Endothelial cell of umbilical vein (primary cell): ENCODE measurements around the gene NELFA. TPM values are rescaled to one million over a fixed set of nuclear protein-coding genes. Genes with fewer than 3 reads are reported as not detected.

Experiments used
- BruUV-seq: library from RNA; stranded (reverse); fragments of 400-500 nt; replicated peaks from 2 replicates; lab custom pipeline; 2021; lab: Mats Ljungman, UMichigan
- CTCF ChIA-PET: fragments of 300-600, 350-600 bp; sonication (Branson Sonifier 250); formaldehyde crosslinking; loops from one replicate; lab custom pipeline; 2021; ENCODE audit warnings: antibody characterized with exemption, inconsistent platforms; lab: Charles Lee
- POLR2A ChIA-PET: fragments of 300-600, 350-600 bp; sonication (Branson Sonifier 250); formaldehyde crosslinking; loops from one replicate; lab custom pipeline; 2021; ENCODE audit warnings: antibody characterized with exemption, inconsistent platforms; lab: Charles Lee
- DNase-seq: peaks from one replicate; pipeline ENCODE4 v3.0.0-alpha.2; 2011; ENCODE audit warnings: low read depth, low spot score
- FAIRE-seq: peaks from 2 replicates; lab custom pipeline; 2011; peaks lifted over from hg19 to GRCh38; lab: Jason Lieb, UNC
- H2AFZ ChIP-seq: 2 replicates; pipeline ENCODE4 v1.6.0; 2012; ENCODE audit warnings: low read depth, low read length, control low read depth, inconsistent platforms
- H3K27ac ChIP-seq: 2 replicates; pipeline ENCODE4 v1.5.1; 2011; ENCODE audit warnings: low read depth, mild to moderate bottlenecking, control low read depth, low read length, moderate library complexity; ENCODE audit not compliant: insufficient read depth
- H3K27me3 ChIP-seq, 2 experiments: 2 replicates each; pipeline versions ENCODE4 v1.6.0 to v1.6.1; 2011; ENCODE audit warnings: low read length in 2 of 2, mixed read lengths in 1 of 2; ENCODE audit not compliant: control insufficient read depth in 2 of 2, insufficient read depth in 2 of 2
- H3K36me3 ChIP-seq, 2 experiments: 2 replicates in 1 of 2; 3 replicates in 1 of 2; pipeline ENCODE4 v1.5.1; 2011; ENCODE audit warnings: low read length in 2 of 2, mild to moderate bottlenecking in 1 of 2, moderate library complexity in 1 of 2; ENCODE audit not compliant: control insufficient read depth in 2 of 2, insufficient read depth in 2 of 2; ENCODE audit errors: extremely low read depth in 1 of 2
- H3K4me1 ChIP-seq: 3 replicates; pipeline ENCODE4 v1.5.1; 2011; ENCODE audit warnings: mild to moderate bottlenecking, low read length; ENCODE audit not compliant: control insufficient read depth, insufficient read depth; ENCODE audit errors: extremely low read depth
- H3K4me2 ChIP-seq: 2 replicates; pipeline ENCODE4 v1.6.1; 2011; ENCODE audit warnings: low read length, control low read depth, mixed read lengths; ENCODE audit not compliant: insufficient read depth
- H3K4me3 ChIP-seq, 3 experiments: fragments of 200-600 bp in 1 of 3; sonication (generic), shearing (Covaris generic) in 1 of 3; replicated peaks in 1 of 3; 2 replicates each; pipeline ENCODE4 v1.5.1; 2011 to 2016; ENCODE audit warnings: control low read depth in 3 of 3, low read length in 3 of 3, mild to moderate bottlenecking in 2 of 3, inconsistent platforms in 1 of 3, low read depth in 1 of 3, moderate library complexity in 1 of 3; ENCODE audit not compliant: insufficient read depth in 1 of 3
- H3K79me2 ChIP-seq: 2 replicates; pipeline ENCODE4 v1.6.0; 2012; ENCODE audit warnings: low read length, inconsistent platforms; ENCODE audit not compliant: control insufficient read depth, insufficient read depth
- H3K9ac ChIP-seq: replicated peaks from 2 replicates; pipeline ENCODE3; 2011; ENCODE audit warnings: low read length, control low read depth; ENCODE audit not compliant: insufficient read depth; ENCODE audit errors: extremely low read depth
- H3K9me1 ChIP-seq: replicated peaks from 3 replicates; pipeline ENCODE4 v1.6.0; 2011; ENCODE audit warnings: mild to moderate bottlenecking, low read length; ENCODE audit not compliant: control insufficient read depth, insufficient read depth; ENCODE audit errors: extremely low read depth
- H3K9me3 ChIP-seq: replicated peaks from 2 replicates; pipeline ENCODE4 v1.5.1; 2012; ENCODE audit warnings: low read length, inconsistent platforms; ENCODE audit not compliant: control insufficient read depth, insufficient read depth
- H4K20me1 ChIP-seq: replicated peaks from 2 replicates; pipeline ENCODE3; 2011; ENCODE audit warnings: mild to moderate bottlenecking, low read length; ENCODE audit not compliant: control insufficient read depth, insufficient read depth; ENCODE audit errors: extremely low read depth
- CTCF ChIP-seq, 2 donors: IDR thresholded peaks; 1 replicate in 1 of 2; 2 replicates in 1 of 2; pipeline ENCODE4 v1.5.1; 2011; ENCODE audit warnings: low read length in 2 of 2, mild to moderate bottlenecking in 2 of 2, moderate library complexity in 2 of 2, control low read depth in 1 of 2, inconsistent platforms in 1 of 2, low read depth in 1 of 2; ENCODE audit not compliant: insufficient read depth in 1 of 2; ENCODE audit errors: extremely low read depth in 1 of 2
- EZH2 ChIP-seq: IDR thresholded peaks from 2 replicates; pipeline ENCODE4 v1.6.1; 2012; ENCODE audit warnings: borderline replicate concordance, low read depth, mild to moderate bottlenecking, moderate library complexity, low read length, inconsistent platforms; ENCODE audit not compliant: severe bottlenecking
- FOS ChIP-seq: IDR thresholded peaks from 2 replicates; pipeline ENCODE4 v1.6.1; 2011; ENCODE audit warnings: mild to moderate bottlenecking, low read length, moderate library complexity, borderline replicate concordance; ENCODE audit not compliant: insufficient read depth
- GATA2 ChIP-seq: IDR thresholded peaks from 2 replicates; pipeline ENCODE4 v1.7.0; 2011; ENCODE audit warnings: low read depth, mild to moderate bottlenecking, moderate library complexity, mixed read lengths, low read length; ENCODE audit not compliant: insufficient read length, insufficient read depth
- JUN ChIP-seq: IDR thresholded peaks from 2 replicates; pipeline ENCODE4 v1.6.1; 2011; ENCODE audit warnings: borderline replicate concordance, low read depth; ENCODE audit not compliant: insufficient read length, insufficient read depth
- MAX ChIP-seq: IDR thresholded peaks from 2 replicates; pipeline ENCODE4 v1.6.1; 2011; ENCODE audit not compliant: insufficient read depth, insufficient read length
- MYC ChIP-seq: IDR thresholded peaks from one replicate; pipeline ENCODE4 v1.6.1; 2011; ENCODE audit warnings: mild to moderate bottlenecking, low read depth, low read length
- POLR2A ChIP-seq: IDR thresholded peaks from 2 replicates; pipeline ENCODE4 v1.6.1; 2012; ENCODE audit warnings: low read depth, mild to moderate bottlenecking, control low read depth, low read length
- POLR2AphosphoS5 ChIP-seq: IDR thresholded peaks from 2 replicates; pipeline ENCODE4 v1.6.1; 2012; ENCODE audit warnings: low read depth, mild to moderate bottlenecking, control low read depth, low read length, moderate library complexity; ENCODE audit not compliant: insufficient read depth
- dilution Hi-C: fragments of 300-500 bp; cut with MboI; formaldehyde crosslinking; loops from one replicate; pipeline ENCODE4 v1.15.0; 2019; ENCODE audit warnings: low sequenced_read_pairs; ENCODE audit not compliant: extremely low pct_ligation_motif_present
- intact Hi-C: fragments of 100-400 bp; cut with micrococcal nuclease; formaldehyde crosslinking; loops from one replicate; pipeline ENCODE4 v1.10.0; 2022
- polyA plus RNA-seq, 4 experiments: library from polyadenylated mRNA; depleted of rRNA in 3 of 4; stranded (reverse) in 3 of 4; unstranded in 1 of 4; fragments of >200 nt; gene quantifications; 2 replicates each; pipeline versions ENCODE4 v1.2.1 to v1.2.3, GENCODE V29; 2011 to 2012; ENCODE audit warnings: missing spikeins in 1 of 4
- total RNA-seq: library from RNA; stranded (reverse); gene quantifications from 2 replicates; pipeline ENCODE4 v1.2.3, GENCODE V29; 2021

The NELFA gene
- total and polyA plus RNA-seq, 2 donors (not counting 3 experiments of a cell fraction or from before 2014, with no cell fraction given): 22.8 to 30.3 TPM

GRCh38 chr4:1993169-1993516 lies 15.6 kb downstream of the NELFA start:
- Histone ChIP-seq H3K27me3 (no peaks in the 10 kb centered on the region), H3K4me2 (no peak overlapping the region), H3K4me1 (no peaks in the 10 kb centered on the region), H2AFZ (no peak overlapping the region), H3K27ac (no peak overlapping the region), H3K9me1 (no peaks in the 10 kb centered on the region), H3K4me3 (no peak overlapping the region), H4K20me1 (no peaks in the 10 kb centered on the region), H3K9ac (no peak overlapping the region), H3K36me3 (peaks cover 0 to 12% of the 10 kb centered on the region in 2 experiments), H3K9me3 (no peaks in the 10 kb centered on the region), H3K79me2 (peaks cover 24% of the 10 kb centered on the region)
- POLR2A ChIA-PET: no interaction called here
- no peak for TF ChIP-seq POLR2AphosphoS5
- TF ChIP-seq CTCF (IDR thresholded peaks at IDR 0.05; ENCODE audit: extremely low read depth in 1 of 2, insufficient read depth in 1 of 2, low read depth in 1 of 2, low read length in 2 of 2): no peak
- no peak for TF ChIP-seq POLR2A
- no peak for TF ChIP-seq MAX
- no peak for TF ChIP-seq MYC
- no peak for TF ChIP-seq JUN
- TF ChIP-seq FOS: no peak
- TF ChIP-seq EZH2: no peak
- no peak for TF ChIP-seq GATA2
- no peak for FAIRE-seq
- DNase-seq: no peak
- intact Hi-C loops: no loop called here
- CTCF ChIA-PET: no interaction called here
- dilution Hi-C loops: no loop called here
- no TSS peak for BruUV-seq
